NCI-H1105 treated with DMSO at 0.1 percent for 48 hours (cell line): ENCODE results near the gene STMN3.
"Not testable (repeated sequence)": the region's sequence is repeated elsewhere in the genome, so short reads cannot be mapped to it uniquely, and the experiment has no call there.

Experiments used
- DNase-seq: peaks from one replicate; lab custom pipeline; 2025; lab: John Stamatoyannopoulos, UW

STMN3 gene

GRCh38 chr20:63678667-63679465, 25.6 kb upstream of the STMN3 start:
- DNase-seq = no peak

GRCh38 chr20:63678071-63678470, 24.8 kb upstream of the STMN3 start:
- no peak for DNase-seq

- no peak for DNase-seq
Measured at GRCh38 chr20:63675681-63676368, 22.6 kb upstream of the STMN3 start.

- no peak for DNase-seq
Measured at GRCh38 chr20:63673951-63674350, 20.7 kb upstream of the STMN3 start.

GRCh38 chr20:63672666-63673065, 19.4 kb upstream of the STMN3 start:
- DNase-seq = no peak

- not testable (repeated sequence) for DNase-seq
Measured at GRCh38 chr20:63671695-63672094, 18.5 kb upstream of the STMN3 start.

- DNase-seq = no peak
Measured at GRCh38 chr20:63668351-63668750, 15.1 kb upstream of the STMN3 start.

GRCh38 chr20:63667858-63668257, 14.6 kb upstream of the STMN3 start:
- DNase-seq = no peak

GRCh38 chr20:63665708-63666107, 12.5 kb upstream of the STMN3 start:
- DNase-seq = no peak

GRCh38 chr20:63664861-63665594, 11.8 kb upstream of the STMN3 start:
- no peak for DNase-seq

- no peak for DNase-seq
Measured at GRCh38 chr20:63664143-63664851, 11.1 kb upstream of the STMN3 start.

- no peak for DNase-seq
Measured at GRCh38 chr20:63663332-63664066, 10.3 kb upstream of the STMN3 start.

GRCh38 chr20:63662813-63663189, 9.6 kb upstream of the STMN3 start:
- no peak for DNase-seq

GRCh38 chr20:63661959-63662812, 9.0 kb upstream of the STMN3 start:
- DNase-seq = no peak

GRCh38 chr20:63661108-63661507, 7.9 kb upstream of the STMN3 start:
- DNase-seq = no peak

- no peak for DNase-seq
Measured at GRCh38 chr20:63660622-63661021, 7.4 kb upstream of the STMN3 start.

- not testable (repeated sequence) for DNase-seq
Measured at GRCh38 chr20:63660174-63660573, 7.0 kb upstream of the STMN3 start.

- no peak for DNase-seq
Measured at GRCh38 chr20:63659370-63659769, 6.1 kb upstream of the STMN3 start.

- no peak for DNase-seq
Measured at GRCh38 chr20:63658749-63659187, 5.5 kb upstream of the STMN3 start.

GRCh38 chr20:63657937-63658748, 4.9 kb upstream of the STMN3 start, which contains the start of gene RTEL1:
Gene RTEL1 (plus strand): TSS chr20:63658312. CDS start chr20:63659403, 1,091 bp downstream.
- peak; percentile 84 for DNase-seq
